HEK293T (cell line): ENCODE measurements around the gene NUDT5.

ENCODE experiments used
- ARNT ChIP-seq: fragments of 450-650 bp; IDR thresholded peaks from 2 replicates; pipeline ENCODE4 v1.6.1; 2017; ENCODE audit warnings: mild to moderate bottlenecking
- CTBP1 ChIP-seq: fragments of 450-650 bp; IDR thresholded peaks from 2 replicates; pipeline ENCODE4 v1.6.1; 2016; ENCODE audit warnings: borderline replicate concordance
- FOXA1 ChIP-seq: fragments of 450-650 bp; IDR thresholded peaks from 2 replicates; pipeline ENCODE4 v1.6.1; 2016; ENCODE audit warnings: mild to moderate bottlenecking
- FOXM1 ChIP-seq: fragments of 450-650 bp; IDR thresholded peaks from 2 replicates; pipeline ENCODE4 v1.6.1; 2017; ENCODE audit warnings: mild to moderate bottlenecking, borderline replicate concordance
- HDGF ChIP-seq: fragments of 450-650 bp; IDR thresholded peaks from 2 replicates; pipeline ENCODE4 v1.6.1; 2017; ENCODE audit warnings: antibody characterized with exemption, borderline replicate concordance
- L3MBTL2 ChIP-seq: fragments of 450-650 bp; conservative IDR thresholded peaks from 2 replicates; pipeline ENCODE4 v1.6.1; 2016; ENCODE audit warnings: mild to moderate bottlenecking
- NFRKB ChIP-seq: fragments of 450-650 bp; IDR thresholded peaks from 2 replicates; pipeline ENCODE4 v1.6.1; 2016; ENCODE audit warnings: mild to moderate bottlenecking, moderate library complexity
- SP1 ChIP-seq: fragments of 450-650 bp; IDR thresholded peaks from 2 replicates; pipeline ENCODE4 v1.6.1; 2017

DNA sequence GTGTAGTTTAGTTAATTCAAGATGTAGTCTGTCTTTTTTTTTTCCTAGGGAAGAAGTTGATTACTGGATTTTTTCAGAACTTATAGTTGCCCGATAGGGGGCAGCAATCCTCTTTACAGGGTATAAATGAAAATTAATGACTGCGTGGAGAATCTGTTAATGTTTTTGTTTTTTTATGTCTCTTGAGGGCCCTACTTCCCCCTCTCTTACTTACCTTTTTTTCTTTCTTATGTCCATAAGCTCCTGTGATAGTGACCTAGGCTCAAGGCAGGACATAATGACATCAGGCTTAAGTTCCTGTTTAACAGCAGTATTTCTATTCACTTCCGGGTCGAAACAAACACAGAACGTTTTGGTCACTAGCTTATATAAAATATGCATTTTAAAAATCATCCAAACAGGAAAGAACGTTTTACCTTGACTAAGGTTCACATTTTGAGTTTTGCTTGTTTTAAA, 19.1 kb upstream of the NUDT5 start:
- no peak for TF ChIP-seq FOXM1
- no peak for TF ChIP-seq SP1
- no peak for TF ChIP-seq NFRKB
- no peak for TF ChIP-seq CTBP1
- TF ChIP-seq FOXA1 = no peak
- no peak for TF ChIP-seq HDGF
- TF ChIP-seq ARNT = no peak
- no peak for TF ChIP-seq L3MBTL2
